Adipose tissue (tissue), 3 donors: Measurements from ENCODE around the gene SWAP70. TPM values are rescaled to one million over a fixed set of nuclear protein-coding genes. Genes with fewer than 3 reads are reported as not detected.

Experiments used
- H3K27ac ChIP-seq: one replicate; pipeline ENCODE4 v1.5.1; 2013; ENCODE audit warnings: low read depth, low read length
- WGBS, 3 donors: extraction: QIAGEN DNeasy Blood & Tissue Kit; methylation state at CpG; one replicate each; pipeline ENCODE4 v1.1.7; 2013; 5-methylcytosine and 5-hydroxymethylcytosine counted together
- polyA plus RNA-seq, 3 donors: library from polyadenylated mRNA; stranded (reverse); fragments of 200-250 nt; gene quantifications; one replicate each; pipeline ENCODE4 v1.2.3, GENCODE V29; 2013
- donor health status: healthy with polysubstance abuse.
- donor health status: Bipolar disorder and iron deficiency.
- donor health status: healthy.

Gene SWAP70
- polyA plus RNA-seq, 3 donors: 6.0 to 32.6 (median 27.6) TPM

DNA sequence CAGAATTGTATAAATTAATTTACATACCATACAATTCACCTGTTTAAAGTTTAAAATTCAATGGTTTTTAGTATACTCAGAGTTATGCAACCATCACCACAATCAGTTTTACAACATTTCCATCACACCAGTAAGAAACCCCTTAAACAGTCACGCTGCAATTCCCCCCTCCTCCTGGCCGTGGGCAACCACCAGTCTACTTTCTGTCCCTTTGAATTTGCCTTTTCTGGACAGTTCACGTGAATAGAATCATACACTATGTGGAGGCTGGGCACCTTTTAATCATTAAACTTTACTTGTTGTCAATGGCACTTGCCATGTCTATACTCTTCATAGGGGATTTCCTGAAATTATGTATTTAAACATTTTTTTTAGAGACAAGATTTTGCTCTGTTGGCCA is 20.1 kb upstream of the SWAP70 start:
- no peak overlapping the region for H3K27ac ChIP-seq
- WGBS, 3 donors: 49 to 56% (median 53%) methylated on average over 3 of the region's 3 CpGs

DNA sequence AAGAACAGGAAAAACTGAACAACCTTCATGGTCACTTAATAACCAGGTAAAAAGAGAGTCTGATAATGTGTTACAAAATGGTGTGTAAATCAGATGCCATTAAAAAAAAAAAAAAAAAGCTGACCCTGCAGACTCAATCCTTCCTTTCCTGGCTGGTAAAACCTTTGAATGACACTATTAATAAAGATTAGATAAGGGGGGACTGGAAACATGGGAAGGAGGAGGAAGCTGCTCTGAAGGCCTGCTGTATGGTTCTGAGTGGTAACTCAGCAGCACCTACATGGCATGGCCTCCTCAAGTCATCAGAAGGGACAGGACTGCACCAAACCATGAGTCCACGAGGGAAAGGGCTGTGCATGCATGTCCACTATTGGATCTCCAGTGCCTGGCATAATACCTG is 18.0 kb upstream of the SWAP70 start:
- no peak overlapping the region for H3K27ac ChIP-seq
- 87 to 91% (median 87%) methylated on average over 1 of the region's 1 CpG for WGBS, 3 donors

GRCh38 chr11:9646324-9646723 is 17.6 kb upstream of the SWAP70 start:
- no peak overlapping the region for H3K27ac ChIP-seq
- 63 to 92% (median 77%) methylated on average over 4 of the region's 4 CpGs for WGBS, 3 donors

GRCh38 chr11:9651481-9651880 is 12.4 kb upstream of the SWAP70 start:
- 82 to 88% (median 86%) methylated on average over 7 of the region's 7 CpGs for WGBS, 3 donors
- no peak overlapping the region for H3K27ac ChIP-seq

DNA sequence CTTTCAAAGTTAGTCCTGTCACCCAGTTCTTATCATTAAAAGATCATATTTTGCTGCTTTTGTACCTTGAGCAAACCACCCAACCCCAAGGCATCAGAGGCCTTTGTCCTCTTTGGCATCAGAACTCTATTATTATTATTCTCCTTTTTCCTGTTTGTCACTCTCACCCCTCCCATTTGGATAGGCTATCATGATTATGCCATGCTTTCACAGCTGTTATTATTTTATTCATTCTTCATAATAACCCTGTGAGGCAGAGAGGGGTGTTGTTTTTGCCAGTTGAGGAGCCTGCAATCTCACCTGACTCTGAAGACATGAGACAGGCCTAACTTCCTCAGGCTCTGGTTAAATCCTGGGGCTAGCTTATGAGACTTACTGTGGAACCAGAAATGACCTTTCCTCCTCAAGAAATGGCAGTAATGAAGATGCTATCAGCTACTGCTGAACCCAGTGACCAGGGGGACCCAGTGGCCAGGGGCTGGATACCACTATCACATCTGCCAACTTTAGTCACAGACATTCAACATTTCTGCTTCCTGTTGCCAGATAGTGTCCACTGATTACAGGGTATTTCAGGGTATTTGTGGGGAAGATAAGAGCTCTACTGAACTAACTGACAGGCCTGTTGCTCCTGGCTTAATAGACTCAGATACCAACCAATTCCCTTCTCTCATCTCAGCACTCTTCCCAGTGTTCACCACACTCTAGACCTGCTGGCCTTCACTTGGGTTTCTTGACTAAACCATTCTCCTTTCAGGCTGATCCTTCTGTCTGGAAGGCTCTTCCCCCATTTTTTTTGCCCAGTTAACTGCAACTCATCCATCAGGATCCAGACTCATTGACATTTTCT is 11.8 kb upstream of the SWAP70 start:
- H3K27ac ChIP-seq: no peak overlapping the region

- H3K27ac ChIP-seq: no peak overlapping the region
- WGBS, 3 donors: 68 to 78% (median 73%) methylated on average over 2 of the region's 2 CpGs
These were observed 10.0 kb upstream of the SWAP70 start for GRCh38 chr11:9653871-9654270.

- H3K27ac ChIP-seq: no peak overlapping the region
These were observed 7.0 kb upstream of the SWAP70 start for GRCh38 chr11:9656864-9657263.

- H3K27ac ChIP-seq: no peak overlapping the region
- 77 to 89% (median 87%) methylated on average over 6 of the region's 6 CpGs for WGBS, 3 donors
These were observed 6.3 kb upstream of the SWAP70 start for GRCh38 chr11:9657531-9657930.

DNA sequence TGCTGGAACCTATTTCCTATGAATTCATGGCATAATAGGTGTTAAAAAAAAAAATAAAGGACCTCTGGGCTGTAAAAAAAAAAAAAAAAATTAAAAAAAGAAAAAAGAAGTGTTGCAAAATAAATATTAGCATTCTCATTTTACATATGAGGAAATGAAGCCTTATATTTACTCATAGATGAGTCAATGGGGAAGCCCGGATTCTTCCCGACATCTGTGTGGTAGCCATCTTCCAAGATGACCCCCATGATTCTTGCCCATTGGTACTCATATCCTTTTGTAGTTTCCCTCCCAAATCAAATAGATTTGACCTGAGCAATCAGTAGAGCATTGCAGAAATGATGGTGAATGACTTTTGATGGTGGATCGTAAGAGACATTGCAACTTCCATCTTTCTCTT is 3.0 kb upstream of the SWAP70 start:
- 77 to 84% (median 81%) methylated on average over 3 of the region's 3 CpGs for WGBS, 3 donors
- no peak overlapping the region for H3K27ac ChIP-seq

GRCh38 chr11:9662273-9662672 is 1.6 kb upstream of the SWAP70 start:
- WGBS, 3 donors: 45 to 77% (median 59%) methylated on average over 3 of the region's 3 CpGs
- H3K27ac ChIP-seq: no peak overlapping the region

DNA sequence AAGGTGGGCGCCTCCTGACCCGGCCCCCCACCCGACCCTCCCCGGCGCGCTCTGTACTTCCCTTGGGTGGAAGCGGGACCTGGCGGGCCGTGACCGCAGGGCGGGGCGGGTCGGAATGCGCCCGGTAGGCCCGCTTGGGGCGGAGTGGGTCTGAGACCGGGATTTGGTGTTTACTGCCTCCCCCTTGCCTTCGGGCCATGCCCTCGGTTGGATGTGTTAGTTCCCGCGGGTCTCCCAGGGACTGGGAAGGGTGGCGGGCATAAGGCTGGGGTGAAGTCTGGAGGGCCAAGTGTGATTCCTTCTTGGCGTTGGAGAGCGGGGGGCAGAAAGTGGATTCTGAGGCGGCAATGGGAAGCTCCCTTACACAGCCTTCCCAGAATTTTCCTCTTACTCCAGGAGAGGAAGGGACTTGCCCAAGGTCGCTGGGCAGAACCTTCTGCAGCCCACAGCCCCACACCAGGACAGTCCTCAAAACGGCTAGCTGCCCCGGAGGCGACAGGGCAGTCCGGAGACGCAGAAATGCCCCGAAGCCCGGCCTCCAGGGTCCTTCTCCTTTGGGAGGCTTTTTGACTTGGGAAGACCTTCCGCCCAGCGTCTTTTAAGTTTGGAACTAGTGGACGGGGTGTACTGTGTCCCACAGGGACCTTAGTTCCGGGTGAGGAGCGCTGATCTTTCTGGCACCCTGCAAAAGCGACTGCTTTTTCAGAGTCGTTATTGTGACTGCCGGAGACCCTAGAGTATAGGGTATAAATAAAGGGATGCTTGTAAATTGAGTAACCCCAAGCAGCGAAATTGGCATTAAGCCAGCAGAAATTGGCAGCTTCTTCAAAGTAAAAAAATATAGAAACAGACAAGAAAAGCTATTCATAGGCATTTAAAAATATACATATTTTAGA is 647 bp downstream of the SWAP70 start:
- 1 to 4% (median 2%) methylated on average over 42 to 43 of the region's 43 CpGs for WGBS, 3 donors
- peak overlapping the region; percentile 28 for H3K27ac ChIP-seq

GRCh38 chr11:9665749-9666148 is 1.9 kb downstream of the SWAP70 start:
- WGBS, 3 donors: 98 to 99% (median 98%) methylated on average over 2 of the region's 2 CpGs
- no peak overlapping the region for H3K27ac ChIP-seq

DNA sequence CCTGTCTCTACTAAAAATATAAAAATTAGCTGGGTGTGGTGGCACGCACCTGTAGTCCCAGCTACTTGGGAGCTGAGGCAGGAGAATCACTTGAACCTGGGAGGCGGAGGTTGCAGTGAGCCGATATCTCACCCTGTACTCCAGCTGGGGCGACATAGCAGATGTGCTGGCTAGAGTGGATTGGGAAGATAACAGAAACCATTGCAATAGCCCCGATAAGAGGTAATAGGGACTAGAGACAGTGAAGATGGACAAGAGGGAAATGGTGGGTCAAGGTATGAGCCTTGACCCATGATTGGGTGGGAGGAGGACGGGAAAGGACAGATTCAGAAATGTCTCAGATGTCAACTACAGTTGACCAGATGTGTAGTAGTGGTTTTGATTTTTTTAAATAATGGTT is 6.1 kb downstream of the SWAP70 start:
- H3K27ac ChIP-seq: no peak overlapping the region
- WGBS, 3 donors: 93 to 96% (median 95%) methylated on average over 6 of the region's 6 CpGs

DNA sequence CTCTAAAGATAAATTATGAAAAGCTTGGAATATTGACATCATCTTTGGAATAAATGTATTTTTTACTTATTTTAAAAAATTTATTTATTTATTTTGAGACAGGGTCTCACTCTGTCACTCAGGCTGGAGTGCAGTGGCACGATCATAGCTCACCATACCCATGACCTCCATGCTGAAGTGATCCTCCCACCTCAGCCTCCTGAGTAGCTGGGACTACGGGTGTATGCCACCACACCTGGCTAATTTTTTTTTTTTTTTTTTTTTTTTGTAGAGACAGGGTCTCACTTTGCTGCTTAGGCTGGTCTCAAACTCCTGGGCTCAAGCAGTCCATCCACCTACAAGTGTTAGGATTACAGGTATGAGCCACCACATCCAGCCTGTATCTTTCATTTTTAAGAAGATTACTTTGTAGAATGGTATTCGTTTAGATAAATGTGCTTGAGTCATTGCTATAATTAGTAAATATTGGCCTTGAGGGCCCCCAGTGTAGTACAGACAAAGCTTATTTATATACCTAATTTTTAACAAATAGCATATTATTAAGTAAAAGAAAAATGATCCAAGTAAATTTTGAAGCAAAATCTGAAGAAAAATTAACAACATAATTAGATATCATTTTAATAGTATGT is 8.5 kb downstream of the SWAP70 start:
- H3K27ac ChIP-seq: no peak overlapping the region
- WGBS, 3 donors: 81 to 95% (median 85%) methylated on average over 3 of the region's 3 CpGs

GRCh38 chr11:9672918-9673317 is 9.0 kb downstream of the SWAP70 start:
- no peak overlapping the region for H3K27ac ChIP-seq
- 95 to 98% (median 98%) methylated on average over 4 of the region's 4 CpGs for WGBS, 3 donors

GRCh38 chr11:9675691-9676090 is 11.8 kb downstream of the SWAP70 start:
- 36 to 41% (median 37%) methylated on average over 3 of the region's 3 CpGs for WGBS, 3 donors
- H3K27ac ChIP-seq: no peak overlapping the region

- H3K27ac ChIP-seq: no peak overlapping the region
These were observed 14.1 kb downstream of the SWAP70 start for GRCh38 chr11:9677951-9678350.

DNA sequence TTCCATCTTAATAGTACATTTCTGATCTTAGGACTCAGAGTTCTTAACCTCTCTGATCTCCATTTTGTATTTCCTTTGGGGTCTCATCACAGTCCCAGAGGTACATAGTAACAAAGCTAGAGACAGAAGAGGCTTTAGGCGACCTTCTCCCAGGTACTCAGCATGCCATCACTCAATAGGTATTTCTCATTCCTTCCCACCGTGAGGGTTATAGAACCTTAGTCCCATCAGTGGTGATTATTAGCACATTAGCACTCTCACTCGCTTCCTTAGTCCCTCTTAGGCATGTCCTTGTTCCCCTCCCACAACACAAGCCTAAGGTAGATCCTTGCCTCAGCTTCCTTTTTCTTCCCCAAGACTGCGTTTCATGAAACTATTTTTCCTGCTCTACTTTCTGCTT is 14.7 kb downstream of the SWAP70 start:
- 75 to 93% (median 76%) methylated on average over 4 of the region's 4 CpGs for WGBS, 3 donors
- H3K27ac ChIP-seq: no peak overlapping the region

DNA sequence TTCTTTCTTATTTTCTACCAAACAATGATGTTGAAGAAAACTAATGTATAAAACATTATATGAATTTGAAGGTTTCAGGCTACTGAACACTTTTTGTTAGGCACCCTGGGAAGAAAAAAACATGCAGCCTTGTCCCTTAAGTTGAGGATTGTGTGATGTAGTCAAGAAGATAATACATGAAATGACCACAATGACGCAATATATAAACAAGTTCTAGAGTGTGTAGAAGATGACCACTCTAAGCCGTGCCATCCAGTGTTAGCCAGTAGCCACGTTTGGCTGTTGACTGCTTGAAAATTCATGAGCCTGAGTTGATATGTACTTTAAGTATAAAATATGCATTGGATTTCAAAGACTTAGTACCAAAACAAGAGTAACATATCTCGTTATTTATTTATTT is 16.2 kb downstream of the SWAP70 start:
- H3K27ac ChIP-seq: no peak overlapping the region
- 91 to 96% (median 94%) methylated on average over 4 of the region's 4 CpGs for WGBS, 3 donors
